ENCODE measurements around the gene MAP1LC3B.

DNA sequence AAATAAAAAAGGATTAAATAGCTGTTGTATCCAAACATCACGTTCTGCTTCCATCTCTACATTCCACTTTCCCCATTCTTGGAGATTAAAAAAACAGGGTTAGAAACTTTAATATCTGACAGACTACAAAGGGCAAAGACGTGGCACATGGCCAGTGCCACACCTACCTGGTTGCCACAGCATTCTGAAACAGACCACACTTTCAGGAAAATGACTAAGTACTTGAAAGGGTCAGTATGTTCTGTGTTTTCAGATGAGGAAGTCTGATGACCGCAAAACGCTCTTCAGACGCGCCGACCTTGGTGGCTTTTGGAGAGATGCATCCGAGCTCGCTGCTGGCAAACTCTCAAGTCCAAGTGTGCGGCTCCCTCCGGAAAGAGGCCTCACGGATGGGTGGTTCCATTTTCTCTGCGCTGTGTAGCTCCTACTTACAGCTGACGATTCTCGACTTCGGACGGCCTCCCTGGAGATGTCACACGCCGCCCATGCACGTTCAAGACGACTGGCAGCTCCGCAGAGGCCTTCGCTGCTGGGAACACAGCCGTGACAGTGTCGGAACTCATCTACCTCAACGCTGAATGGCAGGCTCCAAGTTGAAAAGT, 15.5 kb downstream of the MAP1LC3B start:
- TF ChIP-seq, protein P1, sequence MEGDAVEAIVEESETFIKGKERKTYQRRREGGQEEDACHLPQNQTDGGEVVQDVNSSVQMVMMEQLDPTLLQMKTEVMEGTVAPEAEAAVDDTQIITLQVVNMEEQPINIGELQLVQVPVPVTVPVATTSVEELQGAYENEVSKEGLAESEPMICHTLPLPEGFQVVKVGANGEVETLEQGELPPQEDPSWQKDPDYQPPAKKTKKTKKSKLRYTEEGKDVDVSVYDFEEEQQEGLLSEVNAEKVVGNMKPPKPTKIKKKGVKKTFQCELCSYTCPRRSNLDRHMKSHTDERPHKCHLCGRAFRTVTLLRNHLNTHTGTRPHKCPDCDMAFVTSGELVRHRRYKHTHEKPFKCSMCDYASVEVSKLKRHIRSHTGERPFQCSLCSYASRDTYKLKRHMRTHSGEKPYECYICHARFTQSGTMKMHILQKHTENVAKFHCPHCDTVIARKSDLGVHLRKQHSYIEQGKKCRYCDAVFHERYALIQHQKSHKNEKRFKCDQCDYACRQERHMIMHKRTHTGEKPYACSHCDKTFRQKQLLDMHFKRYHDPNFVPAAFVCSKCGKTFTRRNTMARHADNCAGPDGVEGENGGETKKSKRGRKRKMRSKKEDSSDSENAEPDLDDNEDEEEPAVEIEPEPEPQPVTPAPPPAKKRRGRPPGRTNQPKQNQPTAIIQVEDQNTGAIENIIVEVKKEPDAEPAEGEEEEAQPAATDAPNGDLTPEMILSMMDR (IDR thresholded peaks at IDR 0.05): no peak
- no peak for TF ChIP-seq POLR2A (IDR thresholded peaks at IDR 0.05)

Measured in uterus (tissue), 2 donors.